ENCODE measurements around the gene CYP39A1.
"Not testable (repeated sequence)": the region's sequence is repeated elsewhere in the genome, so short reads cannot be mapped to it uniquely, and the experiment has no call there.

Gene CYP39A1

GRCh38 chr6:46648869-46649492, 3.6 kb downstream of the CYP39A1 start:
- DNase-seq, result no peak

DNA sequence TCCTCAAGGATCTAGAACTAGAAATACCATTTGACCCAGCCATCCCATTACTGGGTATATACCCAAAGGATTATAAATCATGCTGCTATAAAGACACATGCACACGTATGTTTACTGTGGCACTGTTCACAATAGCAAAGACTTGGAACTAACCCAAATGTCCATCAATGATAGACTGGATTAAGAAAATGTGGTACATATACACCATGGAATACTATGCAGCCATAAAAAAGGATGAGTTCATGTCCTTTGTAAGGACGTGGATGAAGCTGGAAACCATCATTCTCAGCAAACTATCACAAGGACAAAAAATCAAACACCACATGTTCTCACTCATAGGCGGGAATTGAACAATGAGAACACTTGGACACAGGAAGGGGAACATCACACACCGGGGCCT, 4.5 kb downstream of the CYP39A1 start:
- not testable (repeated sequence) for DNase-seq

GRCh38 chr6:46645265-46645664, 7.4 kb downstream of the CYP39A1 start:
- DNase-seq, result no peak

DNA sequence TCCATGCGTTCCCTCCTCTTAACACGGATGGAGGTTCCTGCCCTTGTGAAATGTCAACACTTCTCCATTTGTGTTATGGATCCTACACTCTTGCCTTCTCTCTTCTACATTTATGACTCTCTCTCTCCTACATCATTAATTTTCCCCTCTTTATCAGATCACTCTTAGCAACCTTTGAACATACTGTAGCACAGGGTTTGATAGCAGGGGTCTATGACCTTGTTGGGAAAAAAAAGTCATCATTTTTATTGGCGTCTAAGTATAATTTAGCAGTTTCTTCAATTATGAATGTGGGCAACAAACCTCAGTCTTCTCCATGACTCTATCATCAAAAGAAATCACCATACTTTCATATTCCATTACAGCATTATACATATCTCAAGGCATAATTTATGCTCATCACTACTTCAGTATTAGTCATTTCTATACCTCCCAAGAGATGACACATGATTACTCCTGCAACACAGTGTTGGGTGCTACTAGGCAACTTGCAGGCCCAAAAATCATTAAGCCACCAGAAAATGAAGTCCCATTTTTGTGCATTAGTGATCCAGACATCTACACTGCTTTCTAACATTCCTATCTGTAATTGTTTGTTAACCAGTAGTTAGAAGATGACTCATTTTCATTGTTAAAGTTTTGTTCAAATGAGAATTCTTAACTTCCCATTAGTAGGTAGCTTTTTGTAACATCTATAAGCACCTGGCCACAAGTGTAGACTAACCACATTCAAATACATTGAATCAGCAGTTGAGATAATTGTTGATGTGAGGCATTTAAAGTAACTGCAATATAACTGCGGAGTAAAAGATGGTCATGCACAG, 9.5 kb downstream of the CYP39A1 start:
- DNase-seq, result no peak

DNA sequence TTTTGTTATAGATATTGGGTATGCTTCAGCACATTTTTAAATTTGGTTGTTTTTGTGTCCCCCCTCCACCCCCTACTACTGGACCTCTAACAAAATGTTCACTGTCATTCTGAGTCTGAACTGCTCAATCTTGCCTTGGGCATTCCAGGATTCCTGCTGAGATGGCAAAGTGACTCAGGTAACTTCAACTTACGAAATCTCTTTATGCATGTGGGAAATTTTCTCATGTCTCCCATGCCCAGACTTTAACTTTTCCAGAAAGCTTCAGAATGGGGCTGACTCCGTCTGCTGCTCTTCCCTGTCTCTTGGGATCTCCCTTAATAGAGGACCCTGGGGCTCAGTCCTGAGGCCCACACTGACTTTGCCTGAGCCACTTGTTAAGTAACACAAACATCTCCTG, 14.0 kb downstream of the CYP39A1 start:
- no peak for DNase-seq

DNA sequence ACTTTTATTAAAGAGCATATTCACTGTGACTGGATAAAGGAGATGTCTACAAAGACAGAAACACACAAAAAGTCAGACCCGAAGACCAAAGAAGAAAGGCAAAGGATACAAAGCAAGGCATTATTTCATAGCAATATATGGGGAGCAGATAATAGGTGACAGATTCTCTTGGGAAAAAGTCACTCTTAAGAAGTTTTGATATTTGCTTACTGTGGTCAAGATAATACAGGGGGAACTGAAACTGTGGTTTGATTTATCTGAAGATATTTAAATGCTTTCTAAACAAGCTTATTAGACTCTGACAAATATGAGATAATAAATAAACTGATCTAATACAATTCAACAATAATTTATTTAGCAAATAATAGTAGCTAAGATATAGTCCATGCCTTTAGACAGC, 14.7 kb downstream of the CYP39A1 start:
- no peak for DNase-seq

DNA sequence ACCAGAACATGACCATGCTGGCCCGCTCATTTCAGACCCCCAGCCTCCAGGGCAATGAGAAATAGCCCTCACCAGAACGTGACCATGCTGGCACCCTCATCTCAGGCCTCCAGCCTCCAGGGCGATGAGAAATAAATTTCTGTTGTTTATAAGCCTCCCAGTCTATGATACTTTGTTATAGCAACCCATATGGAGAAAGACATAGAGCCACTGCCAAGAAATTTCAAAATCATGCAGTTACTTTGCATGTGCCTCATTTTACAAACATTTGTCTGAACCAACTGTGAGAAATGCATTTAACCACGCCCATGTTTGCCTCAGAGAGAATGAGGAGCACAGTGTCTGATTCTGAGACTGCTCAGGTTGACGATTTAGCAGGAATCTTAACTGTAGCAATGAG, 15.5 kb downstream of the CYP39A1 start:
- no peak for DNase-seq

DNA sequence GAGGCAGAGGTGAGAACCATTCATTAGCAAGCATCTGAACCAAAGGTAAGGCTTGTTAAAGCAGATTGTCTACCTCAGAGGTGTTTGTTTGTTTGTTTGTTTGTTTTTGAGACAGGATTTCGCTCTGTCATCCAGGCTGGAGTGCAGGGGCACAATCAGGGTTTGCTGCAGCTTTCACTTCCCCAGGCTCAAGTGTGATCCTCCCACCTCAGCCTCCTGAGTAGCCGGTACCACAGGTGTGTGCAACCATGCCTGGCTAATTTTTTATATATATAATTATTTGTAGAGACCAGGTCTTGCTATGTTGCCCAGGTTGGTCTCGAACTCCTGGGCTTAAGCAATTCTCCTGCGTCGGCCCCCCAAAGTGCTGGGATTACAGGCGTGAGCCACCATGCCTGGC, 17.2 kb downstream of the CYP39A1 start:
- DNase-seq, result no peak

GRCh38 chr6:46632053-46632452, 20.6 kb downstream of the CYP39A1 start:
- no peak for DNase-seq

DNA sequence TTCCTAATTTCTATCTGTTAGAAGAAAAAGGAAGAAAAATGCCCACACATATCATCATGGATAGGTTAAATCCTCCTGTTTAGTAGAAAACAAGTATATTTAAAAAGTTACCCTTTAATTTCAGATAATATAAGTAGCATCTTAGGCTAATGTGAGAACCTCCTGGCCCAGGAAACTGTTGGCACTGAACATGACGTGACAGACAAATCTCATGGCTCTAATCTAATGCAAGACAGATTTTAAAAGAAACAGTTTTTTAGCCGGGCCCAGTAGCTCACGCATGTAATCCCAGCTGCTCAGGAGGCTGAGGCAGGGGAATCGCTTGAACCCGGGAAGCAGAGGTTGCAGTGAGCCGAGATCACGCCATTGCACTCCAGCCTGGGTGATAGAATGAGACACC, 22.9 kb downstream of the CYP39A1 start:
- no peak for DNase-seq

DNA sequence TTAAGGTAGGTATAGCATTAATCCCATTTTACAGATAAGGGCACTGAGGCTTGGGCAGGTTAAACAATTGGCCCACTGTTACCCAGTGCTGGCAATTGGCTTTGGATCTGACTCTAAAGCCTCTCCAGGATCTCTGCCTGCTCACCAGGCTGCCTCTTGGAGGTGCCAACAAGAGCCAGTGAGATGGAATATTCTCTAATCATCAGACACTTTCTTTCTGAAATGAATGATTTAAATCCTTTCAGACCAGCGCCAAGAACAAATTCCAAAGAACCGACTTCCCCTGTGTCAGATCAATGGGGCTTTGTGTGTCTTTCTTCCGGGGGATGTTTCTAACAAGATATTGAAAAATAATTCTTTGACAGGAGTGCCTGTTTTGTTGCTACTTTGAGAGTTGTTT, 23.6 kb downstream of the CYP39A1 start:
- peak in 1 of 14 donors; percentile 11 for DNase-seq

DNA sequence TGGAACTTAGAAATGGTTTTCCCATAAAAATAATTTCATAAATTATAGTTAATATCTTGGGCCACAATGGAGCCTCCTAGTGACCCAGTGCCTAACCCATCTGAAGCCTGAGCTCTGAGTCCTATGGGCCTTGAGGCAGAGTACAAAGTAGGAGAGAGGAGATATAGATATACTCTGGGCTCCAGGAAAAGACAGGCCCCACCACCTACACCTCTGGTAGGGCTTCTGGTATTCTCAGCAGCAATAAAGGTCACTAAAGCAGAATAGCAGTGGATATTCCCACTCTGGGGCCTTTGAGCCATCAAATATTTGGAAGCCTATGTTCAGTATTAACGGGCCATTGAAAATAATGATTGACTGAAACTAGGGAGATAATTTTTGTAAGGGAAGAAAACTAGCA, 24.1 kb downstream of the CYP39A1 start:
- DNase-seq, result no peak

GRCh38 chr6:46626976-46627375, 25.6 kb downstream of the CYP39A1 start:
- DNase-seq, result no peak

GRCh38 chr6:46626228-46626909, 26.2 kb downstream of the CYP39A1 start:
- peak in 1 of 14 donors; percentile 41 for DNase-seq

GRCh38 chr6:46618726-46619125, 33.9 kb downstream of the CYP39A1 start:
- no peak for DNase-seq

- DNase-seq, result peak in 2 of 14 donors; percentile 11 to 69
These were observed 40.0 kb downstream of the CYP39A1 start for GRCh38 chr6:46612645-46613044.

- DNase-seq, result no peak
These were observed 41.6 kb downstream of the CYP39A1 start for GRCh38 chr6:46610862-46611553.

GRCh38 chr6:46606338-46606737, 46.3 kb downstream of the CYP39A1 start:
- DNase-seq, result peak in 2 of 14 donors; percentile 11 to 22

DNA sequence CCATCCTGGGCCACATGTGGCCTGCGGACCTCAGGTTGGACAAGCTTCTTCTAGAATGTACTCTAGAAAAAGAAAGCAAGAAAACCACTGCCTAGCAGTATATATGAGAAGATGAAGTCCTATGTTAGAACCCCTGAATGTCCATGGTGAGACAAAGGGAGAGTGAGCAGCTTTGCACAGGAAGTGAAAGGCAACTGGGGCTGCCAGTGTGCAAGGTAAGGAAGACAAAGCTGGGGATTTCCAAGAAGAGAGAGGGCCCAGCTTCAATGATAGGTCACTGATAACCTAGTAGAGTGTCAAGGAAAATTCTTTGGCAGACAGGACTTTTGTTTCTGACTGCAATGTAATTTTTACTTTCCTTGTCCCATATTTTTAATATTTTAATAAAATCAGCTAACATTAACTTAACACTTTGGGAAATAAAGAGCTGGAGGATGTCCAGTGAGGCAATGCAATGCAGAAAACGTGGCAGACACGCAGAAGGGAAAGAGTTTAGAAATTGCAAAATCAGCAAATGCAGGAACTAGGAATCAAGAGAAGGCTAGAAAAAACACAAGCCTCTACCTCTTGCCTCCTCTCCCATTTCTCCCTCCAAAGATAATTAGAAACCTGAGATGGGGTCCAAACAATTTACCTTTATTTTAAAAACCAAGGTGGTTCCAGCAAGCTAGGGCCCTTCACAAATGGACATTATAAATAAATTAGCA, 47.4 kb downstream of the CYP39A1 start:
- DNase-seq, result no peak

DNA sequence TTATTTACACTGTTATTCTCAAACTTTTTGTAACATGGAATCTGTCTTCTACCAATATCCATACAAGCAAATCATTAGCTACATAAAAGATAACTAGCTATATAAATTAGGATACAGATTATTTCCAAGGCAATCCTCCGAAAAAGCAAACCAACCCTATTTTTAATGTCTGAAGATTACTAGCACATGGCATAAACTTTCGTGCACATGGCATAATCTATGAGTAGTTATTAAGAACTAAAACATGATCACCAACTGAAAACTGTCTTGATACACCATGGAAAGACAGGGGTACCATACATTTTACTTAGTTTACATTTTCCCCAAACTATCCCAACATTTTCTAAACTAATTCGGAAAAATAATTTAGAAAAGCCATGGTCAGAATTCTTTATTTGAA, 54.4 kb downstream of the CYP39A1 start:
- DNase-seq, result no peak

DNA sequence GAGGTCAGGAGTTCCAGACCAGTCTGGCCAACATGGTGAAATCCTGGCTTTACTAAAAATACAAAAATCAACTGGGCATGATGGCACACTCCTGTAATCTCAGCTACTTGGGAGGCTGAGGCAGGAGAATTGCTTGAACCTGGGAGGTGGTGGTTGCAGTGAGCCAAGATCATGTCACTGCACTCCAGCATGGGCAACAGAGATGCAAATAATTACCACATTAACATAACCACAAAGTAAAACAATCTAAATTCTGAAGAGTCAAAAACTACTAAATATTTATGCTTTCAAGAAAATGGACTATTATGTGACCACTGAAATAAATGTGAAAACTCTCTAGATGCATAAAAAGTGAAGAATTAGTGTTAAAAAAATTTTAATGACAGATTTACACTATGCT, 59.9 kb downstream of the CYP39A1 start:
- DNase-seq, result no peak

- DNase-seq, result no peak
These were observed 60.6 kb downstream of the CYP39A1 start for GRCh38 chr6:46592046-46592445.
